Kidney tubule cell (primary cell): Measurements from ENCODE around the gene CYP2A7.
"Not testable (repeated sequence)": the region's sequence is repeated elsewhere in the genome, so short reads cannot be mapped to it uniquely, and the experiment has no call there.

Experiments used
- DNase-seq: peaks from one replicate; pipeline ENCODE4 v3.0.0-alpha.2; 2018; ENCODE audit warnings: low spot score

The CYP2A7 gene

DNA sequence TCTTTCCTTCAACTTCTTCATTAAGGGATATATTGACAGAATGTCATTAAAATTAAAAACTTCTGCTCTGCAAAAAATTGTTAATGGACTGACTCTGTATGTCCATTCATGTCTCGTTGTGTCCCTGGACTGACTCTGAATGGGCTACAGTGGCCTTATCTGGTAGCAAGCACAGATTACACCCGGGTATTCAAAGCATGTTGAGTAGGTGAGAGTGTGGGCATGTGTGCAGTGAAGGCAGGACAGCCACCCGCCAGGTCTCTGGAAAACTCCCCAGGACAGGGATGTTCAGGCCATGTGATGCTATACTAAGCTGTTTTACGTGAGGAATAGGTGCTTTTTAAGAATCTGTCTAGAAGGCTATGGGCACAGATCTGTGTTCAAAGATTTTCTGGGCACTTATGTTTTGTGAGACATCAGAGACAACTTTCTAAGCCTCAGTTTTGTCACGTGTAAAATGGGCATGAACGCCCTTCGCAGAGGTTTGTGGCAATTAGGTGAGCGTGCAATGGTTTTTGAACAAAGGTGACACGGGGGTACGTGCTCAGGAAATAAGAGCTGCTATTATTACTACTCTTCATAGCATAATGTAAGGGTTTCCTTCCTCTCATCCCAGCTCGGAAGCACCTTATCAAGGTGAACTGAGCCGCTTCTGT is 38.9 kb downstream of the CYP2A7 start:
- DNase-seq, result not testable (repeated sequence)

- DNase-seq, result not testable (repeated sequence)
Measured at GRCh38 chr19:40842012-40842411, 40.0 kb downstream of the CYP2A7 start.

GRCh38 chr19:40838477-40838876 is 43.6 kb downstream of the CYP2A7 start:
- DNase-seq, result not testable (repeated sequence)

GRCh38 chr19:40836754-40837429 is 45.1 kb downstream of the CYP2A7 start:
- no peak for DNase-seq

DNA sequence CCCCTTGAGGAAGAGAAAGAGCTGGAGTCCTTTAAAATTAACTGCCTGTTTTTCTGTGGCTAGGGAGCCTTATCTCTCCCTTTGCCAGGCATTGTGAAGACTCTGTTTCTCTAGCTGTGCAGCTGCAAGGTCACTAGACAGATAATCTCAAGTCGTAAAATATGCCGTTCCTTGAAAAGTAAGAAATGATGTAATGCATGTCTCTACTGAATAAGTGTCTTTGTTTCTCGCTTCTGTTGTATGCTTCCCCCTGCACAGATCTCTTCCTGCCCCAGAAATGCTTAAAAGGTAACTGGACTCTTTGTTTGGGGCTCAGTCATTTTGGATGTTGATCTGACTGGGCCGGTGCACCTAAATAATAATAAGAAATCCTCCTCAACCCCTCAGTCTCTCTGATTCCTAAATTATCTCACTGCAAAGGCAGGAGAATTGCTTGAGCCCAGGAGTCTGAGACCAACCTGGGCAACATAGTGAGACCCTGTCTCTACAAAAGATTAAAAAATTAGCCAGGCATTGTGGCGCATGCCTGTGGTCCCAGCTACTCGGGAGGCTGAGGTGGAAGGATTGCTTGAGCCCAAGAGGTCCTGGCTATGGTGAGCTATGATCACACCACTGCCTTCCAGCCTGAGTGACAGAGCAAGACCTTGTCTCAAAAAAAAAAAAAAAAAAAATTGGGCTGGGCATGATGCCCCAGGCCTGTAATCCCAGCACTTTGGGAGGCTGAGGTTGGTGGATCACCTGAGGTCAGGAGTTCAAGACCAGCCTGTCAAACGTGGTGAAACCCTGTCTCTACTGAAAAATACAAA is 48.1 kb downstream of the CYP2A7 start:
- DNase-seq, result not testable (repeated sequence)

GRCh38 chr19:40832431-40832790 is 49.6 kb downstream of the CYP2A7 start:
- DNase-seq, result not testable (repeated sequence)

- peak; percentile 53 for DNase-seq
Measured at GRCh38 chr19:40831502-40832430, 50.3 kb downstream of the CYP2A7 start.

DNA sequence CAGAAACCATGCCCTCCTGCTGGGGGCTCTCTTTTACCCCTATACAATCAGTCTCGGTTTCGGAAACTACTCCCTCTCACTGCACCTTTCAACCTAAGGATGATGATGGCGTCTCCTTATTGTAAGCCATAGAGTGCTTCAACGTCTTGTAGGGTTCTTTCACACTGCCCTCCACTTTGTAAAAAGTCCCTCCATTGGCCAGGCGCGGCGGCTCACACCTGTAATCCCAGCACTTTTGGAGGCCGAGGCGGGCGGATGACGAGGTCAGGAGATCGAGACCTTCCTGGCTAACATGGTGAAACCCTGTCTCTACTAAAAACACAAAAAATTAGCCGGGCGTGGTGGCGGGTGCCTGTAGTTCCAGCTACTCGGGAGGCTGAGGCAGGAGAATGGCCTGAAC is 51.3 kb downstream of the CYP2A7 start:
- not testable (repeated sequence) for DNase-seq

- DNase-seq, result no peak
Measured at GRCh38 chr19:40829205-40829604, 52.8 kb downstream of the CYP2A7 start.

GRCh38 chr19:40827386-40828247 is 54.4 kb downstream of the CYP2A7 start:
- no peak for DNase-seq

- DNase-seq, result not testable (repeated sequence)
Measured at GRCh38 chr19:40826699-40827385, 55.2 kb downstream of the CYP2A7 start.

DNA sequence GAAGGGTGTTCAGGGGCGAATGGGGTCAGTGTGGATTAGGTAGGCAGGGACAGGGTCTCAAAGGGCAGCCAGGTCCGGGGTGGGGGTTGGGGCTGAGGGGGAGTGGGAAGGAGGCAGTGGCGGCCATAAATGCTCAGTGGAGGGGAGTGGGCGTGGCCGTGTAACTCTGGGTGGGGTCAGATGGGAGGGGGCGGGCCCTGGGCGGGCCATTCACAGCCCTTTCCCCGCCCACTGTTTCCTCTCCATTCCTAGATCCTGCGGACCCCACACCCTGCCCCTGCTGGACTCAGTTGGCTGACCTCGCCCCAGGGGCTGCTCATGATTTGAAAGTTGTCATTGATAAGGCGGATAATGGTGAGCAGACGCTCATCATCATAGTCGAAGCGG is 55.7 kb downstream of the CYP2A7 start:
- DNase-seq, result not testable (repeated sequence)

DNA sequence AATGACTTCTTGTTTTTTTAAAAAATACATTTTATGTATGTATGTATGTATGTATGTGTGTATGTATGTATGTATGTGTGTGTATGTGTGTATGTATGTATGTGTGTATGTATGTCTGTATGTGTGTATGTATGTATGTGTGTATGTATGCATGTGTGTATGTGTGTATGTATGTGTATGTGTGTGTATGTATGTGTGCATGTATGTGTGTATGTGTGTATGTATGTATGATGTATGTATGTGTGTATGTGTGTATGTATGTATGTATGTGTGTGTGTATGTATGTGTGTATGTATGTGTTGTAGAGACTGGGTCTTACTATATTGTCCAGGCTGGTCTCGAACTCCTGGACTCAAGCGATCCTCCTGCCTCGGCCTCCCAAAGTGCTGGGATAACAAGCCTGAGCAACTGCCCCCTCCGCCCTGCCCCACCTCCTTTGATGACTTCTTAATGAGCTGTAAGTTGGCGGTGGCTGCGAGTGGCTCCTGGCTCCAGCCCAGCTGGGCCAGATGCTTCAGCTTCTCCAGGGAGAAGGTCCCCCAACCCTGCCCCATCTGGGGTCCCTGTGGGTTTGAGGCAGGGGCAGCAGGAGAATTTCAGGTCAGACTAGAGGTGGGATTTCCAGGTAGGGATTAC is 56.5 kb downstream of the CYP2A7 start:
- not testable (repeated sequence) for DNase-seq
